K562 (cell line): ENCODE results near the gene ZC3H13. TPM values are rescaled to one million over a fixed set of nuclear protein-coding genes. Genes with fewer than 3 reads are reported as not detected.
A peak's percentile ranks its signal among the peaks of the same experiment; 100 is the strongest.

Experiments used
- ATAC-seq: fragments of 200-7000 bp; cut with Tn5 transposase; 3 replicates; pipeline ENCODE4 v1.9.1; 2020; ENCODE audit warnings: moderate library complexity
- BruUV-seq: library from RNA; stranded (reverse); fragments of 400-500 nt; replicated peaks from 2 replicates; lab custom pipeline; 2021; lab: Mats Ljungman, UMichigan
- CTCF ChIA-PET: fragments of 300-600 bp; formaldehyde crosslinking; extraction: SDS; loops from one replicate; lab custom pipeline; 2021; ENCODE audit warnings: low intra/inter-chr PET ratio; lab: Yijun Ruan, JAX
- POLR2A ChIA-PET: fragments of 300-600, 350-650 bp; sonication (Branson Sonifier 250); formaldehyde crosslinking; extraction: SDS; loops from one replicate; lab custom pipeline; 2021; ENCODE audit warnings: antibody characterized with exemption, inconsistent platforms; lab: Yijun Ruan, JAX
- DNase-seq, 4 experiments: peaks; one replicate each; pipeline versions ENCODE4 v3.0.0 to v3.0.0-alpha.2; 2011 to 2018; ENCODE audit warnings: low spot score in 3 of 4, mixed read lengths in 3 of 4; ENCODE audit errors: extremely low read depth in 1 of 4
- FAIRE-seq: peaks from 2 replicates; lab custom pipeline; 2011; peaks lifted over from hg19 to GRCh38; lab: Jason Lieb, UNC
- H2AFZ ChIP-seq: 2 replicates; pipeline ENCODE4 v1.6.0; 2011; ENCODE audit warnings: low read depth, low read length, control low read depth, inconsistent platforms
- H3K27ac ChIP-seq: fragments of 200-600 bp; 3 replicates; pipeline ENCODE4 v1.8.0; 2011; ENCODE audit warnings: low read depth, mild to moderate bottlenecking, control low read depth, inconsistent platforms, low read length, moderate library complexity, mixed read lengths; ENCODE audit errors: extremely low read depth
- H3K27me3 ChIP-seq, 2 experiments: fragments of 300-600 bp in 1 of 2; 2 replicates in 1 of 2; 3 replicates in 1 of 2; pipeline versions ENCODE4 v1.6.0 to v1.8.0; 2011; ENCODE audit warnings: inconsistent platforms in 2 of 2, low read length in 2 of 2, mild to moderate bottlenecking in 1 of 2, mixed read lengths in 1 of 2, moderate library complexity in 1 of 2; ENCODE audit not compliant: control insufficient read depth in 2 of 2, insufficient read depth in 2 of 2
- H3K36me3 ChIP-seq: fragments of 300-600 bp; 3 replicates; pipeline ENCODE4 v1.8.0; 2011; ENCODE audit warnings: mild to moderate bottlenecking, low read length, inconsistent platforms; ENCODE audit not compliant: control insufficient read depth, insufficient read depth
- H3K4me1 ChIP-seq, 2 experiments: fragments of 200-600 bp in 1 of 2; replicated peaks in 1 of 2; 2 replicates in 1 of 2; 3 replicates in 1 of 2; pipeline versions ENCODE4 v1.5.1 to v1.8.0; 2011; ENCODE audit warnings: inconsistent platforms in 2 of 2, low read length in 2 of 2, mild to moderate bottlenecking in 1 of 2, mixed read lengths in 1 of 2, moderate library complexity in 1 of 2; ENCODE audit not compliant: control insufficient read depth in 2 of 2, insufficient read depth in 2 of 2
- H3K4me2 ChIP-seq: 2 replicates; pipeline ENCODE4 v1.6.1; 2011; ENCODE audit warnings: low read length, control low read depth, inconsistent platforms, mixed read lengths; ENCODE audit not compliant: insufficient read depth
- H3K4me3 ChIP-seq: fragments of 200-600 bp; sonication (generic), shearing (Covaris generic); 2 replicates; pipeline ENCODE4 v1.5.1; 2016; ENCODE audit warnings: control low read depth, inconsistent platforms
- H3K79me2 ChIP-seq: fragments of 200-600 bp; 3 replicates; pipeline ENCODE4 v1.8.0; 2011; ENCODE audit warnings: low read length, inconsistent platforms; ENCODE audit not compliant: control insufficient read depth, insufficient read depth
- H3K9ac ChIP-seq, 2 experiments: 2 replicates each; pipeline versions ENCODE4 v1.6.0 to v1.6.1; 2011; ENCODE audit warnings: low read depth in 2 of 2, low read length in 2 of 2, control low read depth in 1 of 2, inconsistent platforms in 1 of 2, mild to moderate bottlenecking in 1 of 2, mixed read lengths in 1 of 2; ENCODE audit not compliant: insufficient read depth in 1 of 2
- H3K9me1 ChIP-seq: one replicate; pipeline ENCODE4 v1.6.0; 2011; ENCODE audit warnings: inconsistent platforms, mild to moderate bottlenecking, low read length, moderate library complexity; ENCODE audit not compliant: control insufficient read depth, insufficient read depth
- H3K9me3 ChIP-seq: replicated peaks from 2 replicates; pipeline ENCODE4 v1.5.1; 2011; ENCODE audit warnings: low read depth, low read length, inconsistent platforms; ENCODE audit not compliant: control insufficient read depth, insufficient read depth
- H4K20me1 ChIP-seq: replicated peaks from 2 replicates; pipeline ENCODE4 v1.6.1; 2011; ENCODE audit warnings: low read length, inconsistent platforms, mixed read lengths; ENCODE audit not compliant: control insufficient read depth, insufficient read depth
- E2F1 ChIP-seq: sonication (generic); formaldehyde crosslinking; IDR thresholded peaks from 2 replicates; pipeline ENCODE4 v1.8.1; 2023; ENCODE audit warnings: mild to moderate bottlenecking, missing genetic modification reagents, moderate library complexity
- MIER1 ChIP-seq: fragments of 450-650 bp; IDR thresholded peaks from 2 replicates; pipeline ENCODE4 v1.6.1; 2016; ENCODE audit warnings: antibody characterized with exemption, mild to moderate bottlenecking, low read depth
- MTA2 ChIP-seq: fragments of 450-650 bp; IDR thresholded peaks from 2 replicates; pipeline ENCODE4 v1.6.1; 2016; ENCODE audit warnings: low read depth
- NELFE ChIP-seq: IDR thresholded peaks from 2 replicates; pipeline ENCODE4 v1.6.1; 2011; ENCODE audit warnings: mild to moderate bottlenecking; ENCODE audit not compliant: insufficient read depth, insufficient read length
- OTX1 ChIP-seq: fragments of 450-650 bp; formaldehyde crosslinking; IDR thresholded peaks from 2 replicates; pipeline ENCODE4 v1.4.0; 2022; ENCODE audit warnings: mild to moderate bottlenecking
- PHTF2 ChIP-seq: fragments of 250-450 bp; sonication (Bioruptor Pico); IDR thresholded peaks from 2 replicates; pipeline ENCODE4 v1.5.0; 2021; ENCODE audit warnings: mild to moderate bottlenecking
- POLR2G ChIP-seq: fragments of 200-400 bp; formaldehyde crosslinking; IDR thresholded peaks from 2 replicates; pipeline ENCODE4 v1.6.1; 2017; ENCODE audit warnings: low read depth, mild to moderate bottlenecking, antibody characterized with exemption, low read length, moderate library complexity
- POLR3G ChIP-seq: IDR thresholded peaks from 2 replicates; pipeline ENCODE4 v1.6.1; 2011; ENCODE audit not compliant: insufficient read length, insufficient replicate concordance; ENCODE audit errors: extremely low read depth
- RNF2 ChIP-seq: sonication (generic); IDR thresholded peaks from 2 replicates; pipeline ENCODE4 v1.6.1; 2016
- STAT5B ChIP-seq: fragments of 250-450 bp; sonication (Bioruptor Pico); IDR thresholded peaks from 2 replicates; pipeline ENCODE4 v1.8.0; 2021; ENCODE audit warnings: mild to moderate bottlenecking, inconsistent platforms
- TAL1 ChIP-seq: fragments of 450-650 bp; IDR thresholded peaks from 2 replicates; pipeline ENCODE4 v1.6.1; 2016; ENCODE audit warnings: mild to moderate bottlenecking
- YBX1 ChIP-seq: fragments of 450-650 bp; IDR thresholded peaks from 2 replicates; pipeline ENCODE4 v1.7.1; 2016; ENCODE audit warnings: mild to moderate bottlenecking
- ZNF24 ChIP-seq: fragments of 450-650 bp; IDR thresholded peaks from 2 replicates; pipeline ENCODE4 v1.6.1; 2016
- ZNF263 ChIP-seq: sonication (generic); formaldehyde crosslinking; IDR thresholded peaks from 2 replicates; pipeline ENCODE4 v1.8.0; 2022; ENCODE audit warnings: mild to moderate bottlenecking, missing genetic modification reagents, borderline replicate concordance
- ZNF717 ChIP-seq: fragments of 250-450 bp; sonication (Bioruptor Pico); IDR thresholded peaks from 2 replicates; pipeline ENCODE4 v1.5.0; 2021
- ZNF75A ChIP-seq: fragments of 450-650 bp; formaldehyde crosslinking; IDR thresholded peaks from 2 replicates; pipeline ENCODE4 v1.4.0; 2020; ENCODE audit warnings: mild to moderate bottlenecking
- WGBS: fragments of 100-300 bp; shearing (Covaris generic); methylation state at CpG from one replicate; pipeline ENCODE4 v1.1.6; 2016; ENCODE audit warnings: low coverage, mixed read lengths; ENCODE audit not compliant: insufficient coverage; ENCODE audit errors: missing lambda C conversion rate; 5-methylcytosine and 5-hydroxymethylcytosine counted together
- in situ Hi-C: fragments of 300-500 bp; cut with MboI; formaldehyde crosslinking; loops from 4 replicates; pipeline ENCODE4 v1.15.0; 2018; ENCODE audit warnings: inconsistent platforms, mixed read lengths
- intact Hi-C: fragments of 100-400 bp; cut with micrococcal nuclease; formaldehyde crosslinking; loops from 2 replicates; pipeline ENCODE4 v1.14.2; 2022
- polyA plus RNA-seq, 8 experiments: library from polyadenylated mRNA; depleted of rRNA in 4 of 8; stranded (reverse) in 5 of 8; unstranded in 3 of 8; fragments of >200 nt; fragmentation: Nextera tagmentation in 2 of 8; fragmentation: Illumina TruSeq in 1 of 8; extraction: Ambion mirVana in 2 of 8; extraction: Trizol in 1 of 8; gene quantifications; 2 replicates each; pipeline versions ENCODE4 v1.2.1 to v1.2.3, GENCODE V29; 2011 to 2014; ENCODE audit warnings: inconsistent platforms in 1 of 8, missing spikeins in 1 of 8
- total RNA-seq, 7 experiments: library from RNA; depleted of rRNA in 6 of 7; stranded (reverse); fragments of >200 nt in 6 of 7; fragmentation: Illumina TruSeq in 2 of 7; extraction: Trizol in 2 of 7; gene quantifications; 2 replicates each; pipeline versions ENCODE4 v1.2.1 to v1.2.3, GENCODE V29; 2011 to 2021; ENCODE audit warnings: low replicate concordance in 1 of 7

Gene ZC3H13
- total and polyA plus RNA-seq, 9 of the 15 experiments (the other 6 are each of a cell fraction or from before 2014, with no cell fraction given), result 4.9 to 27.6 (median 12.1) TPM

GRCh38 chr13:46100191-46100815, 47.8 kb upstream of the ZC3H13 start (continued):
- TF ChIP-seq TAL1 (peak; percentile 47), RNF2 (no peak), ZNF75A (CRISPR knock-in tag) (no peak), MTA2 (peak; percentile 23; the same call in 1 of the 2 replicates), YBX1 (no peak), MIER1 (no peak), OTX1 (no peak), PHTF2 (CRISPR knock-in tag) (no peak), E2F1 (no peak), POLR2G (no peak)
- TF ChIP-seq, all 486 proteins: peak for 11

GRCh38 chr13:46097663-46098062, 45.1 kb upstream of the ZC3H13 start:
- Histone ChIP-seq H3K9ac (no peak overlapping the region), H4K20me1 (no peaks in the 10 kb centered on the region), H3K27ac (no peak overlapping the region)
- DNase-seq (no peak), FAIRE-seq (no peak), ATAC-seq (no peak)
- intact Hi-C loops, result no loop called here
- TF ChIP-seq NELFE (no peak), ZNF24 (no peak), ZNF263 (no peak), STAT5B (CRISPR knock-in tag) (no peak), ZNF717 (CRISPR knock-in tag) (no peak), POLR3G (no peak)
- TF ChIP-seq, all 486 proteins: peak for 0
- no peaks in the 10 kb centered on the region for H3K36me3 ChIP-seq
- H3K4me2 ChIP-seq, result no peak overlapping the region
- POLR2A ChIA-PET, result interaction anchor here (0.8 to 1.6 kb wide), 3 partner anchors 10 to 12 kb away, joined by 3 to 4 read pairs (median 3); no protein-coding TSS in a partner anchor
- H3K9me3 ChIP-seq, result no peaks in the 10 kb centered on the region
- WGBS, result 56% methylated on average over 4 of the region's 4 CpGs
- no peaks in the 10 kb centered on the region for H3K79me2 ChIP-seq
- no peaks in the 10 kb centered on the region for H3K9me1 ChIP-seq
- in situ Hi-C loops, result no loop called here
- peaks cover 0 to 12% of the 10 kb centered on the region in 2 experiments; a peak in 2 of 5 replicates for H3K4me1 ChIP-seq
- H3K27me3 ChIP-seq, result no peaks in the 10 kb centered on the region
- CTCF ChIA-PET, result no interaction called here
- no TSS peak for BruUV-seq
- no peak overlapping the region for H3K4me3 ChIP-seq
- no peak overlapping the region for H2AFZ ChIP-seq
